NCI-H1048 (cell line): ENCODE results near the gene ZNF580.

Source experiments
- DNase-seq: peaks from one replicate; lab custom pipeline; 2025; lab: John Stamatoyannopoulos, UW

The ZNF580 gene

GRCh38 chr19:55679343-55680257, 38.8 kb downstream of the ZNF580 start:
- DNase-seq: no peak

- no peak for DNase-seq
Observed at GRCh38 chr19:55680339-55681130, 39.7 kb downstream of the ZNF580 start.

- no peak for DNase-seq
Observed at GRCh38 chr19:55681131-55682092, 40.6 kb downstream of the ZNF580 start.

- no peak for DNase-seq
Observed at GRCh38 chr19:55683449-55684261, 42.9 kb downstream of the ZNF580 start.

- DNase-seq: no peak
Observed at GRCh38 chr19:55684946-55685681, 44.3 kb downstream of the ZNF580 start.

- DNase-seq: no peak
Observed at GRCh38 chr19:55685776-55686175, 45.0 kb downstream of the ZNF580 start.

- no peak for DNase-seq
Observed at GRCh38 chr19:55686311-55687050, 45.7 kb downstream of the ZNF580 start.

GRCh38 chr19:55687281-55688201, 46.7 kb downstream of the ZNF580 start:
- no peak for DNase-seq

GRCh38 chr19:55688422-55689218, 47.8 kb downstream of the ZNF580 start:
- no peak for DNase-seq

GRCh38 chr19:55689411-55690108, 48.8 kb downstream of the ZNF580 start:
- DNase-seq: no peak

GRCh38 chr19:55690109-55690768, 49.4 kb downstream of the ZNF580 start:
- no peak for DNase-seq

- no peak for DNase-seq
Observed at GRCh38 chr19:55690769-55691545, 50.2 kb downstream of the ZNF580 start.

- no peak for DNase-seq
Observed at GRCh38 chr19:55691561-55692481, 51.0 kb downstream of the ZNF580 start.

GRCh38 chr19:55692681-55693081, 51.9 kb downstream of the ZNF580 start:
- no peak for DNase-seq
